Measurements from ENCODE around the gene COL5A3. TPM values are rescaled to one million over a fixed set of nuclear protein-coding genes. Genes with fewer than 3 reads are reported as not detected.

COL5A3 gene
- total RNA-seq, 4 donors from 2014 or later: 3.7 to 7.4 (median 5.2) TPM

DNA sequence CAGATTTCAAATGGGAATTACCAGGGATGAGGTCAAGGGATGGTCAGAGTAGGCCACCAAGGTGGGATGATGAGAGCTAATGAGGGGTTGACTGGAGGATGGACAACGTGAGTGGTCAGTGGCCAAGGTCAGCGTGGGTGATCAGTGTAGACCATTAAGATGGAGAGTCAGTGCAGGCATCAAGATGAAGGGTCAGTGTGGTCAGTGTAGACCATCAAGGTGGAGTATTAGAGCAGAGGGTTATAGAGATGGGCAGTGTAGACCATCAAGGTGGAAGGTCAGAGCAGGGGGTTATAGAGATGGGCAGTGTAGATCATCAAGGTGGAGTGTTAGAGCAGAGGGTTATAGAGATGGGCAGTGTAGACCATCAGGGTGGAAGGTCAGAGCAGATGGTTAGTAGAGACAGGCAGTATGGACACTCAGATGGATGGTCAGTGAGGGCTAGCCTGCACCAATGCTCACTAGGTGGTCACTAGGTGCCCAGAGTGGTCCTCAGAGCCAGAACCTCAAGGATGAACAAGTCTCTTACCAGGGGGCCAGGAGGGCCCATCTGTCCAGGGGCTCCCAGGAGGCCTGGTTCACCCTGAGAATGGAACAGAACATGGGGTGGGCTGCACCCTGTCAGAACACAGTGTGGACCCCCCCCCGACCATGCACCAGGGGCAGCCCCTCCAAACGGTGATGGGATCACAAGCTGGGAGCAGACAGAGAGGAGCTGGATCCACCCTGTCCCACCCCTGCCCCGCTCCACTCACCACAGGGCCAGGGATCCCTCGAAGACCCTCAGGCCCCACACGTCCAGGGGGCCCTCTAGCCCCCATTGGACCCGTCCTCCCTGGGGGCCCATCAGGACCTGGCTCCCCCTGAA is 41.2 kb downstream of the COL5A3 start:
- Histone ChIP-seq H3K9me3 (no peaks in the 10 kb centered on the region), H3K4me1 (no peaks in the 10 kb centered on the region), H3K27ac (no peak overlapping the region), H3K4me3 (no peak overlapping the region), H3K36me3 (peaks cover 0 to 40% (median 0%) of the 10 kb centered on the region in 3 donors), H3K27me3 (peaks cover 0 to 34% (median 0%) of the 10 kb centered on the region in 4 donors)
- WGBS, 2 donors: 67 to 84% methylated on average over 2 to 7 of the region's 8 CpGs
- TF ChIP-seq POLR2A (IDR thresholded peaks at IDR 0.05): no peak
- TF ChIP-seq, protein P1, sequence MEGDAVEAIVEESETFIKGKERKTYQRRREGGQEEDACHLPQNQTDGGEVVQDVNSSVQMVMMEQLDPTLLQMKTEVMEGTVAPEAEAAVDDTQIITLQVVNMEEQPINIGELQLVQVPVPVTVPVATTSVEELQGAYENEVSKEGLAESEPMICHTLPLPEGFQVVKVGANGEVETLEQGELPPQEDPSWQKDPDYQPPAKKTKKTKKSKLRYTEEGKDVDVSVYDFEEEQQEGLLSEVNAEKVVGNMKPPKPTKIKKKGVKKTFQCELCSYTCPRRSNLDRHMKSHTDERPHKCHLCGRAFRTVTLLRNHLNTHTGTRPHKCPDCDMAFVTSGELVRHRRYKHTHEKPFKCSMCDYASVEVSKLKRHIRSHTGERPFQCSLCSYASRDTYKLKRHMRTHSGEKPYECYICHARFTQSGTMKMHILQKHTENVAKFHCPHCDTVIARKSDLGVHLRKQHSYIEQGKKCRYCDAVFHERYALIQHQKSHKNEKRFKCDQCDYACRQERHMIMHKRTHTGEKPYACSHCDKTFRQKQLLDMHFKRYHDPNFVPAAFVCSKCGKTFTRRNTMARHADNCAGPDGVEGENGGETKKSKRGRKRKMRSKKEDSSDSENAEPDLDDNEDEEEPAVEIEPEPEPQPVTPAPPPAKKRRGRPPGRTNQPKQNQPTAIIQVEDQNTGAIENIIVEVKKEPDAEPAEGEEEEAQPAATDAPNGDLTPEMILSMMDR (IDR thresholded peaks at IDR 0.05): no peak
- DNase-seq: no peak
- intact Hi-C loops (cut with DNase I): no loop called here

DNA sequence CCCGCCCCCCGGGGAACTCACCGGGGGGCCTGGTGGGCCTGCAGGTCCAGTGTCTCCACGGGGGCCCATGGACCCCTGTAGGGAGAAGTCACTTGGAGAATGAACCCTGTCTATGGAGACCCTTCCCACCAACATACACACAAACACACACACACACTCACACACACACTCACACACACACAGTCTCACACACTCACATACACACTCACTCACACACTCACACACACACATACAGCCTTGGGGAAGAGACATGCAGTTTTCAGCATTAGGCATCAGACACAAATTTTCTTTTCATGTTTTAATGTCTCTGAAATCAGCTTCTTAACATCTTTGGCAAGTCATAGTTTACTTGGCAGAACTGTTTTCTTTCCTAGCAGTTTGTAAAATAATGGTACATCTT is 43.0 kb downstream of the COL5A3 start:
- Histone ChIP-seq H3K36me3 (peaks cover 0 to 40% (median 0%) of the 10 kb centered on the region in 3 donors), H3K27ac (no peak overlapping the region), H3K4me1 (no peaks in the 10 kb centered on the region), H3K9me3 (no peaks in the 10 kb centered on the region), H3K4me3 (no peak overlapping the region), H3K27me3 (peaks cover 0 to 34% (median 0%) of the 10 kb centered on the region in 4 donors)
- intact Hi-C loops (cut with DNase I): no loop called here
- WGBS, 2 donors: 40% methylated on average over 1 of the region's 4 CpGs; no CpG with 5 or more reads in 1 of the 2 donors
- DNase-seq: no peak
- TF ChIP-seq, protein P1 (IDR thresholded peaks at IDR 0.05): no peak
- no peak for TF ChIP-seq POLR2A (IDR thresholded peaks at IDR 0.05)

DNA sequence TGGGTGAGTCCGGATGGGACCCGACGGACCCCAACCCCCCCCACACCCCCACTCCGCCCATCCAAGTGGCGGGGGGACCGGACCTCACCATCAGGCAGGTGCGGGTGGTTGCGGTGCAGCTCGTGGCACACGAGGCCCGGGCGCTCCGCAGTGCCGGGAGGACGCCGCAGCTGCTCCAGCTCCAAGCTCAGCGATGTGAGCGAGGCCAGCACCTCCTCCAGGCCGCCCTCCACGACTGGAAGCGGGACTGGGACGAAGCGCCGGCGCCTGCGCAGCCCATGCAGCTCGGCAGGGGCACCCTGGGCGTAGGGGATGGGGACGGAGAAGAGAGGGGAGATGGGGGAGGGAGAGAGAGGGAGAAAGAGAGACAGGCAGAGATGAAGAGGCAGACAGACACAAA is 43.9 kb downstream of the COL5A3 start:
- peaks cover 0 to 45% (median 0%) of the 10 kb centered on the region in 3 donors for H3K36me3 ChIP-seq
- no peak overlapping the region for H3K4me3 ChIP-seq
- H3K27ac ChIP-seq: no peak overlapping the region
- no peaks in the 10 kb centered on the region for H3K4me1 ChIP-seq
- no peak for TF ChIP-seq POLR2A (IDR thresholded peaks at IDR 0.05)
- TF ChIP-seq, protein P1 (IDR thresholded peaks at IDR 0.05): no peak
- 41 to 67% methylated on average over 1 to 14 of the region's 29 CpGs for WGBS, 2 donors
- peaks cover 0 to 34% (median 0%) of the 10 kb centered on the region in 4 donors for H3K27me3 ChIP-seq
- intact Hi-C loops (cut with DNase I): no loop called here
- no peak for DNase-seq
- H3K9me3 ChIP-seq: no peaks in the 10 kb centered on the region

DNA sequence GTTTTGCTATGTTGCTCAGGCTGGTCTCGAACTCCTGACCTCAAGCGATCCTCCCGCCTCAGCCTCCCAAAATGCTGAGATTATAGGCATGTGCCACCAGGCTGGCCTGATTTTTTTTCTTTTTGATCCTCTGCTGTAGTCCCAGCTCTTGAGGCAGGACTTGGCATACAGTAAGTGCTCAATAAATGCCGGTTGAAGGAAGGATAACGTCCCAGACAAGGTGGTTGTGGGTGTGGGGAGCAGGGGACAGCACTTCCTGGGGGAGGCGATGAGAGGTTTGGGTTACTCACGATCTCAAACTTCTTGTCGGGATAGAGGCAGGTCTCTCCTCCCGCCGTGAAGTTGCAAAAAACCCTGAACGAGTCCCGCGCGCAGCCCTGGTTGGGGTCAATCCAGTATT is 44.3 kb downstream of the COL5A3 start:
- peaks cover 0 to 49% (median 0%) of the 10 kb centered on the region in 3 donors for H3K36me3 ChIP-seq
- WGBS, 2 donors: 43 to 45% methylated on average over 7 to 12 of the region's 14 CpGs
- H3K9me3 ChIP-seq: no peaks in the 10 kb centered on the region
- intact Hi-C loops (cut with DNase I): no loop called here
- no peak overlapping the region for H3K27ac ChIP-seq
- no peak for DNase-seq
- peaks cover 0 to 34% (median 0%) of the 10 kb centered on the region in 4 donors for H3K27me3 ChIP-seq
- H3K4me3 ChIP-seq: no peak overlapping the region
- TF ChIP-seq POLR2A (IDR thresholded peaks at IDR 0.05): no peak
- TF ChIP-seq, protein P1 (IDR thresholded peaks at IDR 0.05): no peak
- no peaks in the 10 kb centered on the region for H3K4me1 ChIP-seq

DNA sequence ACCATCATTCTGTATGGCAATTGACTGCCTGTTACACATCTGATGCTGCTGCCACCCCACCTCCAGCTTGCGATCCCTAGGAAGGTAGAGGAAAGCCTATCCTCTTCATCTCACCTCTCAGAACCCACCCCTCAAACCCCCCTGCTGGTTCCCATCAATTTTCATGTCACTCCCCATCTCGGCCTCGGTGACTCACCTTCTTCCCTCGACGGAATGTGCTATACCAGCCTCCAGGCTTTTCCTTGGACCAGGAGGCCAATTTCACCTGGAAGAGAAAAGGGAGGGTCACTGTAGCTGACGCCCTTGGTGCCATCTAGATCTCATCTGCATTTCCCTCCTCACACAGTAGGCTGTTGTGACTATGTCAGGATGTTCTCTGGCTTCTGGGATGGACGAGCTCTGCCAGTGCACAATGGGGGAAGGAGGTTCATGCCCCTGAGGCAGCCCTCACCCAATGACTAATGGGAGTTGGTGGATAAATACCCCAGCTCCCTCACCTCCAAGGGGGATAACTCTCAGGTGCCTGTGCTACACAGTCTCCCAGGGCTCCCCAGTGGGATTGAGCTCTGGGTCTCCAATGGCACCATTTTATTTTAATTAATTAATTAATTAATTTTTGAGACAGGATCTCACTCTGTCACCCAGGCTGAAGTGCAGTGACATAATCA is 47.5 kb downstream of the COL5A3 start:
- Histone ChIP-seq H3K36me3 (peaks cover 0 to 45% (median 0%) of the 10 kb centered on the region in 3 donors), H3K27ac (no peak overlapping the region), H3K4me3 (no peak overlapping the region), H3K9me3 (no peaks in the 10 kb centered on the region), H3K27me3 (peaks cover 0 to 19% (median 0%) of the 10 kb centered on the region in 4 donors), H3K4me1 (no peaks in the 10 kb centered on the region)
- WGBS, 2 donors: 59 to 60% methylated on average over 7 of the region's 7 CpGs
- no peak for DNase-seq
- intact Hi-C loops (cut with DNase I): no loop called here
- TF ChIP-seq POLR2A (IDR thresholded peaks at IDR 0.05): no peak
- TF ChIP-seq, protein P1 (IDR thresholded peaks at IDR 0.05): no peak

Measured in esophagus squamous epithelium (tissue), 5 donors.